Osteocyte (in vitro differentiated cells): ENCODE measurements around the gene MAST1. TPM values are rescaled to one million over a fixed set of nuclear protein-coding genes. Genes with fewer than 3 reads are reported as not detected.
A peak's percentile ranks its signal among the peaks of the same experiment; 100 is the strongest.

ENCODE experiments used
- DNase-seq: peaks from one replicate; pipeline ENCODE4 v3.0.0; 2021; ENCODE audit warnings: mixed read lengths; ENCODE audit not compliant: unreplicated experiment; ENCODE audit errors: extremely low spot score
- H3K27ac Mint-ChIP-seq: one replicate; pipeline ENCODE4 v1.8.0; 2021; ENCODE audit warnings: mild to moderate bottlenecking, mixed read lengths; ENCODE audit not compliant: unreplicated experiment
- H3K27me3 Mint-ChIP-seq: one replicate; pipeline ENCODE4 v1.8.0; 2021; ENCODE audit warnings: mixed read lengths; ENCODE audit not compliant: unreplicated experiment
- H3K36me3 Mint-ChIP-seq: one replicate; pipeline ENCODE4 v1.8.0; 2021; ENCODE audit warnings: mixed read lengths; ENCODE audit not compliant: unreplicated experiment
- H3K4me1 Mint-ChIP-seq: one replicate; pipeline ENCODE4 v1.8.0; 2021; ENCODE audit warnings: mixed read lengths; ENCODE audit not compliant: unreplicated experiment
- H3K4me3 Mint-ChIP-seq: one replicate; pipeline ENCODE4 v1.8.0; 2021; ENCODE audit warnings: mild to moderate bottlenecking, moderate library complexity, mixed read lengths; ENCODE audit not compliant: unreplicated experiment
- H3K9me3 Mint-ChIP-seq: one replicate; pipeline ENCODE4 v1.8.0; 2021; ENCODE audit warnings: mixed read lengths; ENCODE audit not compliant: unreplicated experiment
- total RNA-seq: library from RNA; stranded (reverse); gene quantifications from 2 replicates; pipeline ENCODE4 v1.2.1, GENCODE V29; 2021
- TF ChIP-seq, protein P1 (sequence below): fragments of 200-600 bp; sonication (generic); IDR thresholded peaks from 2 replicates; pipeline ENCODE4 v1.5.0; 2021; ENCODE audit warnings: antibody characterized with exemption, mild to moderate bottlenecking, moderate library complexity

MAST1 gene
- total RNA-seq, 1 donor from 2014 or later = 0.32 TPM

DNA sequence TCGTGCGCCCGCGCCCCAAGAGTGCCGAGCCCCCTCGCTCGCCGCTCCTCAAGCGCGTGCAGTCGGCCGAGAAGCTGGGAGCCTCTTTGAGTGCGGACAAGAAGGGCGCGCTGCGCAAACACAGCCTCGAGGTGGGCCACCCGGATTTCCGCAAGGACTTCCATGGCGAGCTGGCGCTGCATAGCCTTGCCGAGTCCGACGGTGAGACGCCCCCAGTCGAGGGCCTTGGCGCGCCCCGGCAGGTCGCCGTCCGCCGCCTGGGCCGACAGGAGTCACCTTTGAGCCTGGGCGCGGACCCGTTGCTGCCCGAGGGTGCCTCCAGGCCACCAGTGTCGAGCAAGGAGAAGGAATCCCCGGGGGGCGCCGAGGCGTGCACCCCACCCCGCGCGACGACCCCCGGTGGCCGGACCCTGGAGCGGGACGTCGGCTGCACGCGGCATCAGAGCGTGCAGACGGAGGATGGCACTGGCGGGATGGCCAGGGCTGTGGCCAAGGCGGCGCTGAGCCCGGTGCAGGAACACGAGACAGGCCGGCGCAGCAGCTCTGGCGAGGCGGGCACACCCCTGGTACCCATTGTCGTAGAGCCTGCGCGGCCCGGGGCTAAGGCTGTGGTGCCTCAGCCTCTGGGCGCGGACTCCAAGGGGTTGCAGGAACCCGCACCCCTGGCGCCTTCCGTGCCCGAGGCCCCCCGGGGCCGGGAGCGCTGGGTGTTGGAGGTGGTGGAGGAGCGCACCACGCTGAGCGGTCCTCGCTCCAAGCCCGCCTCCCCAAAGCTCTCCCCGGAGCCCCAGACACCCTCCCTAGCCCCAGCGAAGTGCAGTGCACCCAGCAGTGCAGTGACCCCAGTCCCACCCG, 35.8 kb downstream of the MAST1 start:
- Mint-ChIP-seq H3K27me3 (no peaks in the 10 kb centered on the region), H3K4me1 (no peaks in the 10 kb centered on the region), H3K27ac (no peak overlapping the region), H3K9me3 (no peaks in the 10 kb centered on the region), H3K36me3 (peaks cover 20% of the 10 kb centered on the region), H3K4me3 (no peak overlapping the region)
- DNase-seq = no peak
- TF ChIP-seq, protein P1, sequence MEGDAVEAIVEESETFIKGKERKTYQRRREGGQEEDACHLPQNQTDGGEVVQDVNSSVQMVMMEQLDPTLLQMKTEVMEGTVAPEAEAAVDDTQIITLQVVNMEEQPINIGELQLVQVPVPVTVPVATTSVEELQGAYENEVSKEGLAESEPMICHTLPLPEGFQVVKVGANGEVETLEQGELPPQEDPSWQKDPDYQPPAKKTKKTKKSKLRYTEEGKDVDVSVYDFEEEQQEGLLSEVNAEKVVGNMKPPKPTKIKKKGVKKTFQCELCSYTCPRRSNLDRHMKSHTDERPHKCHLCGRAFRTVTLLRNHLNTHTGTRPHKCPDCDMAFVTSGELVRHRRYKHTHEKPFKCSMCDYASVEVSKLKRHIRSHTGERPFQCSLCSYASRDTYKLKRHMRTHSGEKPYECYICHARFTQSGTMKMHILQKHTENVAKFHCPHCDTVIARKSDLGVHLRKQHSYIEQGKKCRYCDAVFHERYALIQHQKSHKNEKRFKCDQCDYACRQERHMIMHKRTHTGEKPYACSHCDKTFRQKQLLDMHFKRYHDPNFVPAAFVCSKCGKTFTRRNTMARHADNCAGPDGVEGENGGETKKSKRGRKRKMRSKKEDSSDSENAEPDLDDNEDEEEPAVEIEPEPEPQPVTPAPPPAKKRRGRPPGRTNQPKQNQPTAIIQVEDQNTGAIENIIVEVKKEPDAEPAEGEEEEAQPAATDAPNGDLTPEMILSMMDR = no peak

DNA sequence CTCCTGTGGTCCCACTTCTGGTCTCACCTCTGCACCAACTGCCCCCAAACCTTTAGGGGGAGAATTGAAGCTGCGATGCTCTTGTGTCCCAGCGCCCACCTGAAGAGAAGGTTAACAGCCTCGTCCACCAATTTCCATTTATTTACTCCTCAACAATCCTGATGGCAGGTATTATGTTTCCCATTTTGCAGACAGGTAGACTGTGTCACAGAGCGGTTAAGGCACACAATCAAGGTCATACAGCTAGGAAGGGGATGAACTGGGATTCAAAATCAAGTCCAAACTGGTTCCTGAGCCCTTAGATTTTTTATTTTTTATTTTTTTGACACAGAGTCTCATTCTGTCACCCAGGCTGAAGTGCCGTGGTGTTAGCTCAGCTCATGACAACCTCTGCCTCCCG, 36.8 kb downstream of the MAST1 start:
- no peaks in the 10 kb centered on the region for H3K27me3 Mint-ChIP-seq
- H3K9me3 Mint-ChIP-seq = no peaks in the 10 kb centered on the region
- TF ChIP-seq, protein P1 = no peak
- no peak overlapping the region for H3K27ac Mint-ChIP-seq
- no peak overlapping the region for H3K4me3 Mint-ChIP-seq
- DNase-seq = no peak
- peaks cover 20% of the 10 kb centered on the region for H3K36me3 Mint-ChIP-seq
- no peaks in the 10 kb centered on the region for H3K4me1 Mint-ChIP-seq

DNA sequence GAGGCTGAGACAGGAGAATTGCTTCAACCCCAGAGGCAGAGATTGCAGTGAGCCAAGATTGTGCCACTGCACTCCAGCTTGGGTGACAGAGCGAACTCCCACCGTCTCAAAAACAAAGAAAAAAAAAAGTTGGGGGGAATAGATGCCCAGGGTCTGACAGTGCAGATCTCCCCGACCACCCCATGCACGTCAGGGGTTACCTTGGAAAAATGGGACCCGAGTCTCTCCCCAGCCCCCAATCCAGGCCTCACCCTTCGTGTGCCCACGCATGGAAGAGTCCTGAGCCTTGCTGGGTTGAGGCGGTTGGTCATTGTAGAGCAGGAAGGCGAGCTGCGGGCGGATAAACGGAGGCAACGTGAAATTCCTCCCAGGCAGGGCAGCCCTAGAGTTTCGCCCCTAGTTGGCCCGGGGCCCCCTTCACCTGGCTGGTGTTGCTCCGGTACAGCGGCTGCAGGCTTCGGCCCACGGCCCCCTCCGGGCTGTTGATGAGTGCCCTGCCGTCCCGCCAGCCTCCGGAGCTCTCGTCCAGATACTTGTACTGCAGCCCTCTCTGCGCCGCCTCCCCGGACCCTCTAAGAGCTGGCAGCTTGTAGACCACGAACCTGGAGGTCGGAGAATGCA, 42.3 kb downstream of the MAST1 start:
- Mint-ChIP-seq H3K4me1 (peaks cover 15% of the 10 kb centered on the region), H3K36me3 (peaks cover 8% of the 10 kb centered on the region), H3K27me3 (peaks cover 9% of the 10 kb centered on the region), H3K27ac (peak overlapping the region; percentile 86), H3K4me3 (peak overlapping the region; percentile 83), H3K9me3 (no peaks in the 10 kb centered on the region)
- no peak for DNase-seq
- TF ChIP-seq, protein P1 = no peak

DNA sequence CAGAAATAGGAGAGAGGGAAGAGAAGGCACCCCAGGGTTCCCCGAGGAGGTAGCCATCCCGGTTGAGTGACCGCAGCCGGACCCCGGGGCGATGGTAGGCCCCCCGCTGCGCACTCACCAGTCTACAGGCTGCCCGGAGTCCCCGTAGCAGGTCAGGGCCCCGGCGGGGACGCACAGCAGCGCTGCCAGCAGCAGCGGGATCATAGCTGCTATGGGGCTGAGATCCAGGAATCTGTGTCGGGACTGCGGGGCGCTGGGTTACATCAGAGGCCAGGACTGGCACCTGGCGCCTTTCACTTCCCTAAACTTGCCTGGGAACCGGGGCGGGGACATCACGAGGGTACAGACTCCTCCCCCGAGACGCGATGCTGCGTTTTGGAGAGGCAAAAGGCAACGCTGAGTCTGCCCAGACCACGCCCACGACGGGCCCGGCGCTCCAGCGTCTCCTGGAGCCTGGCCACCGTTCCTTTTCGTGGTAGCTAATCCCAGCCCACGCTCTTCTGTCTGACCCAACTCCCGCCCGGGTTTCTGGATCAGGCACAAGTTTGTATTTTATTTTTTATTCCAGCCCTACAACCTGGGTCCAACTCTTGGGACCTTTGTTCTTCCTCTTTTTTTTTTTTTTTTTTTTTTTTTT, 43.0 kb downstream of the MAST1 start, which contains the start of gene DNASE2:
Gene DNASE2 (minus strand): TSS at position 278 of the 637 bp plus-strand sequence. CDS start 74 bp downstream, at position 204.
- Mint-ChIP-seq H3K27ac (peak within 1 kb of the TSS; percentile 86), H3K4me3 (peak within 1 kb of the TSS; percentile 83), H3K4me1 (peaks cover 15% of the 10 kb centered on the region), H3K36me3 (peaks cover 8% of the 10 kb centered on the region), H3K27me3 (peaks cover 11% of the 10 kb centered on the region), H3K9me3 (no peaks in the 10 kb centered on the region)
- DNase-seq = peak; percentile 95
- TF ChIP-seq, protein P1 = no peak

DNA sequence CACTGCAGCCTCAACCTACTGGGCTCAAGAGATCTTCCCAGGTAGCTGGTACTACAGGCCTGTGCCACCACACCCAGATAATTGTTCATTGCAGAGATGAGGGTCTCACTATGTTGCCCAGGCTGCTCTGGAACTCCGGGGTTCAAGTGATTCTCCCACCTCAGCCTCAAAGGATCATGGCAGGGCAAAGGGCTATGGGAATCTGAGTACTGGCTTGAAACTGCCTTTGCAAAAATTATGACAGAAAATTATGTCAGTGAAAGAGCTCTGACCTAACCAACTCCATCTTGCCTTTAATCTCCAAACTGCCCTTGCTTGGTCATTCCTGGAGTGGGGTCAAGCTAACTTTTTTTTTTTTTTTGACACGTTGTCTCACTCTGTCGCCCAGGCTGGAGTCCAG, 44.3 kb downstream of the MAST1 start:
- peaks cover 20% of the 10 kb centered on the region for H3K27me3 Mint-ChIP-seq

More for the DNA sequence above, 44.3 kb downstream of the MAST1 start:
- Mint-ChIP-seq H3K27ac (no peak overlapping the region), H3K4me1 (peaks cover 15% of the 10 kb centered on the region), H3K36me3 (peaks cover 8% of the 10 kb centered on the region), H3K4me3 (peak overlapping the region; percentile 83), H3K9me3 (no peaks in the 10 kb centered on the region)
- no peak for DNase-seq
- TF ChIP-seq, protein P1 = no peak
